ENCODE data around the gene PFDN6. TPM values are rescaled to one million over a fixed set of nuclear protein-coding genes. Genes with fewer than 3 reads are reported as not detected.

The PFDN6 gene
- total RNA-seq, 1 experiment from 2014 or later, result 85.8 TPM

GRCh38 chr6:33298773-33299236 is 9.4 kb downstream of the PFDN6 start, which contains the start of gene RGL2:
Gene RGL2 (minus strand): TSS chr6:33298942. CDS start chr6:33298610, 332 bp downstream.
- Histone ChIP-seq H3K23ac (ENCODE audit: insufficient read length, low read depth, low read length) (no peak within 1 kb of the TSS), H3K79me1 (ENCODE audit: insufficient read depth, low read depth, low read length, poor library complexity, severe bottlenecking) (no peaks in the 10 kb centered on the region), H2AFZ (ENCODE audit: low read length) (no peak within 1 kb of the TSS), H3K9me3 (ENCODE audit: control insufficient read depth, low read depth, low read length) (no peaks in the 10 kb centered on the region), H3K79me2 (ENCODE audit: insufficient read depth, low read length) (peaks cover 3% of the 10 kb centered on the region; the same call in 1 of the 2 replicates), H2AK5ac (ENCODE audit: insufficient read length, low read length) (no peak within 1 kb of the TSS), H3K14ac (ENCODE audit: insufficient read depth, low read length) (peak within 1 kb of the TSS; percentile 80), H3K4me1 (ENCODE audit: insufficient read depth, low read length) (no peaks in the 10 kb centered on the region), H4K20me1 (ENCODE audit: control insufficient read depth, insufficient read depth, insufficient read length) (no peaks in the 10 kb centered on the region), H3K4ac (ENCODE audit: low read depth, low read length) (no peak within 1 kb of the TSS), H4K8ac (replicated peaks; ENCODE audit: insufficient read length, low read depth, low read length) (no peak within 1 kb of the TSS), H4K91ac (ENCODE audit: insufficient read length, low read depth, low read length) (no peak within 1 kb of the TSS), H3K4me2 (ENCODE audit: insufficient read depth, insufficient read length, low read length) (peak within 1 kb of the TSS; percentile 90), H2BK120ac (ENCODE audit: low read depth, low read length, poor library complexity, severe bottlenecking) (no peak within 1 kb of the TSS), H2BK5ac (ENCODE audit: insufficient read length, low read length) (no peak within 1 kb of the TSS), H2BK20ac (ENCODE audit: low read depth, low read length, poor library complexity, severe bottlenecking) (no peak within 1 kb of the TSS), H3K18ac (ENCODE audit: insufficient read length, low read depth, low read length) (peak within 1 kb of the TSS; percentile 71), H3K27ac (ENCODE audit: insufficient read length, low read depth, low read length) (peak within 1 kb of the TSS; percentile 91), H2BK15ac (ENCODE audit: low read depth, low read length) (no peak within 1 kb of the TSS), H4K5ac (ENCODE audit: insufficient read length, low read depth, low read length) (no peak within 1 kb of the TSS), H3T11ph (ENCODE audit: low read length) (no peak within 1 kb of the TSS), H3K23me2 (ENCODE audit: insufficient read length, low read depth, low read length, poor library complexity, severe bottlenecking) (peaks cover 22% of the 10 kb centered on the region), H3K9ac (ENCODE audit: extremely low read depth, insufficient read length, low read length) (peak within 1 kb of the TSS; percentile 85), H2BK12ac (ENCODE audit: insufficient read length, low read depth, low read length) (no peak within 1 kb of the TSS), H3K27me3 (ENCODE audit: insufficient read depth, low read length) (no peaks in the 10 kb centered on the region), H3K56ac (ENCODE audit: insufficient read length, low read depth, low read length) (peak within 1 kb of the TSS; percentile 7)
- no peaks in the 10 kb centered on the region for H3K27me3 Mint-ChIP-seq (ENCODE audit: low read depth)
- peak within 1 kb of the TSS; percentile 98 to 99 (median 98) for H3K27ac Mint-ChIP-seq
- no peak for TF ChIP-seq CTCF (conservative IDR thresholded peaks at IDR 0.05)
- WGBS (ENCODE audit: extremely low coverage, insufficient read length, low lambda C conversion rate), result no CpG with 5 or more reads among the region's 34 CpGs
- H3K4me3 Mint-ChIP-seq, result peak within 1 kb of the TSS; percentile 98 to 100
- DNase-seq, result no peak
- no peaks in the 10 kb centered on the region for H3K9me3 Mint-ChIP-seq
- H3K4me1 Mint-ChIP-seq, result peaks cover 12 to 20% of the 10 kb centered on the region in 2 experiments
- H3K36me3 Mint-ChIP-seq (ENCODE audit: insufficient read depth in 1 of 3, low read depth in 3 of 3), result peaks cover 10 to 28% (median 23%) of the 10 kb centered on the region in 3 experiments

Data from H9 (cell line).